AG20443 (cell line): ENCODE data around the gene GPHN.

Experiments
- DNase-seq: peaks from one replicate; pipeline ENCODE4 v3.0.0; 2012; ENCODE audit warnings: low spot score, mixed read lengths

Gene GPHN

GRCh38 chr14:67167420-67168109 lies 659.6 kb downstream of the GPHN start:
- no peak for DNase-seq

- no peak for DNase-seq
These were observed 660.1 kb downstream of the GPHN start for GRCh38 chr14:67168110-67168441.

- DNase-seq: no peak
These were observed 662.7 kb downstream of the GPHN start for GRCh38 chr14:67170660-67171059.

GRCh38 chr14:67172056-67172455 lies 664.1 kb downstream of the GPHN start:
- no peak for DNase-seq

- DNase-seq: no peak
These were observed 664.6 kb downstream of the GPHN start for GRCh38 chr14:67172520-67172919.

GRCh38 chr14:67173719-67174118 lies 665.8 kb downstream of the GPHN start:
- no peak for DNase-seq

- no peak for DNase-seq
These were observed 678.3 kb downstream of the GPHN start for GRCh38 chr14:67186172-67186768.

GRCh38 chr14:67186789-67187584 lies 679.0 kb downstream of the GPHN start:
- peak; percentile 80 for DNase-seq

- no peak for DNase-seq
These were observed 679.9 kb downstream of the GPHN start for GRCh38 chr14:67187826-67188225.

GRCh38 chr14:67188326-67188725 lies 680.4 kb downstream of the GPHN start:
- no peak for DNase-seq

- DNase-seq: no peak
These were observed 683.9 kb downstream of the GPHN start for GRCh38 chr14:67191768-67192290.

GRCh38 chr14:67192366-67192765 lies 684.4 kb downstream of the GPHN start:
- DNase-seq: no peak

- no peak for DNase-seq
These were observed 687.3 kb downstream of the GPHN start for GRCh38 chr14:67195279-67195678.

- DNase-seq: no peak
These were observed 691.1 kb downstream of the GPHN start for GRCh38 chr14:67199016-67199415.

GRCh38 chr14:67207810-67208209 lies 699.9 kb downstream of the GPHN start:
- DNase-seq: no peak

GRCh38 chr14:67218126-67218525 lies 710.2 kb downstream of the GPHN start:
- no peak for DNase-seq

- peak; percentile 40 for DNase-seq
These were observed 713.5 kb downstream of the GPHN start for GRCh38 chr14:67221248-67221981.

GRCh38 chr14:67221982-67222328 lies 714.0 kb downstream of the GPHN start:
- DNase-seq: no peak

GRCh38 chr14:67225523-67225922 lies 717.6 kb downstream of the GPHN start:
- no peak for DNase-seq

GRCh38 chr14:67228325-67228984 lies 720.5 kb downstream of the GPHN start:
- peak; percentile 26 for DNase-seq
